ENCODE data around the gene CERS6.

DNA sequence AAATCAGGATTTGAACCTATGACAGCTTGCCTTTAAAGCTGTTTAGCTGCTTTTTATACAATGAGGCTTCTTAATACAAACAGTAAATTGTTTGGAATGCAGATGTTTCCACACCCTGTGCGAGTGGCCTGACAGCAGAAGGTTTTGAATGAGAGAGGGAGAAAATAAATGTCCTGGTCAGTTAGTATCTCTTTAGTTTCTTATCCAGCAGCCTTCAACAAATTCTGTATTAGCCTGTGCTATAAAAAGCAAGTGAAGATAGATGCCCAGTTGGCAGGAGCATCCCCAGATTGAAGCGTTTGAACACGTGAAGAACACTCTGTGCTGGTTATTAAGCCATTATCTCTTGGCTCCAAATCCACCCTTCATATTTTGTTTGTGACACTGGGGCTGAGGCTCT is 70.6 kb downstream of the CERS6 start:
- TF ChIP-seq, protein P1, sequence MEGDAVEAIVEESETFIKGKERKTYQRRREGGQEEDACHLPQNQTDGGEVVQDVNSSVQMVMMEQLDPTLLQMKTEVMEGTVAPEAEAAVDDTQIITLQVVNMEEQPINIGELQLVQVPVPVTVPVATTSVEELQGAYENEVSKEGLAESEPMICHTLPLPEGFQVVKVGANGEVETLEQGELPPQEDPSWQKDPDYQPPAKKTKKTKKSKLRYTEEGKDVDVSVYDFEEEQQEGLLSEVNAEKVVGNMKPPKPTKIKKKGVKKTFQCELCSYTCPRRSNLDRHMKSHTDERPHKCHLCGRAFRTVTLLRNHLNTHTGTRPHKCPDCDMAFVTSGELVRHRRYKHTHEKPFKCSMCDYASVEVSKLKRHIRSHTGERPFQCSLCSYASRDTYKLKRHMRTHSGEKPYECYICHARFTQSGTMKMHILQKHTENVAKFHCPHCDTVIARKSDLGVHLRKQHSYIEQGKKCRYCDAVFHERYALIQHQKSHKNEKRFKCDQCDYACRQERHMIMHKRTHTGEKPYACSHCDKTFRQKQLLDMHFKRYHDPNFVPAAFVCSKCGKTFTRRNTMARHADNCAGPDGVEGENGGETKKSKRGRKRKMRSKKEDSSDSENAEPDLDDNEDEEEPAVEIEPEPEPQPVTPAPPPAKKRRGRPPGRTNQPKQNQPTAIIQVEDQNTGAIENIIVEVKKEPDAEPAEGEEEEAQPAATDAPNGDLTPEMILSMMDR (IDR thresholded peaks at IDR 0.05): no peak
- TF ChIP-seq ZFX (IDR thresholded peaks at IDR 0.05; ENCODE audit: borderline replicate concordance): no peak

Data from 22Rv1 (cell line).